Smooth muscle cell (in vitro differentiated cells): ENCODE data around the gene ESPL1. TPM values are rescaled to one million over a fixed set of nuclear protein-coding genes. Genes with fewer than 3 reads are reported as not detected.

Experiments
- DNase-seq: peaks from one replicate; lab custom pipeline; 2025; ENCODE audit not compliant: unreplicated experiment; lab: John Stamatoyannopoulos, UW
- H2AFZ ChIP-seq: fragments of 200-600 bp; sonication (generic); 2 replicates; pipeline ENCODE4 v1.6.0; 2016; ENCODE audit warnings: antibody characterized with exemption, low read depth, mild to moderate bottlenecking
- H3F3A ChIP-seq: fragments of 200-600 bp; sonication (generic); 2 replicates; pipeline ENCODE4 v1.6.0; 2017; ENCODE audit warnings: antibody characterized with exemption, low read depth
- H3K27ac ChIP-seq: fragments of 200-600 bp; sonication (generic); 2 replicates; pipeline ENCODE4 v1.5.1; 2016; ENCODE audit warnings: low read depth, mild to moderate bottlenecking
- H3K27me3 ChIP-seq: fragments of 200-600 bp; sonication (generic); 2 replicates; pipeline ENCODE4 v1.6.1; 2016; ENCODE audit warnings: low read depth, mild to moderate bottlenecking
- H3K36me3 ChIP-seq: fragments of 200-600 bp; sonication (generic); 2 replicates; pipeline ENCODE4 v1.5.1; 2016; ENCODE audit warnings: low read depth
- H3K4me1 ChIP-seq: fragments of 200-600 bp; sonication (generic); 2 replicates; pipeline ENCODE4 v1.5.1; 2016; ENCODE audit warnings: low read depth
- H3K4me2 ChIP-seq: fragments of 200-600 bp; sonication (generic); 2 replicates; pipeline ENCODE4 v1.6.0; 2016; ENCODE audit warnings: mild to moderate bottlenecking
- H3K4me3 ChIP-seq: fragments of 200-600 bp; sonication (generic); 2 replicates; pipeline ENCODE4 v1.5.1; 2016; ENCODE audit warnings: mild to moderate bottlenecking
- H3K79me2 ChIP-seq: fragments of 200-600 bp; sonication (generic); 2 replicates; pipeline ENCODE4 v1.6.0; 2016; ENCODE audit warnings: low read depth, mild to moderate bottlenecking
- H3K9ac ChIP-seq: fragments of 200-600 bp; sonication (generic); 2 replicates; pipeline ENCODE4 v1.6.0; 2016; ENCODE audit warnings: low read depth
- H3K9me3 ChIP-seq: fragments of 200-600 bp; sonication (generic); replicated peaks from 2 replicates; pipeline ENCODE4 v1.5.1; 2016; ENCODE audit warnings: low read depth
- H4K20me1 ChIP-seq: fragments of 200-600 bp; sonication (generic); 2 replicates; pipeline ENCODE4 v1.6.0; 2016; ENCODE audit warnings: low read depth
- WGBS: methylation state at CpG from one replicate; pipeline ENCODE4 v1.1.7; 2016; ENCODE audit warnings: low lambda C conversion rate; 5-methylcytosine and 5-hydroxymethylcytosine counted together
- polyA plus RNA-seq: library from polyadenylated mRNA; unstranded; fragments of >200 nt; fragmentation: Nextera tagmentation; extraction: Ambion mirVana; gene quantifications from 2 replicates; pipeline ENCODE4 v1.2.1, GENCODE V29; 2016
- total RNA-seq: library from RNA; depleted of rRNA; stranded (reverse); fragments of >200 nt; gene quantifications from 2 replicates; pipeline ENCODE4 v1.2.3, GENCODE V29; 2014
- TF ChIP-seq, protein P1 (sequence below): fragments of 200-600 bp; sonication (generic); IDR thresholded peaks from 2 replicates; pipeline ENCODE4 v1.5.1; 2017; ENCODE audit warnings: borderline replicate concordance, mild to moderate bottlenecking, antibody characterized with exemption; ENCODE audit not compliant: insufficient read depth, poor library complexity, severe bottlenecking

Gene ESPL1
- total and polyA plus RNA-seq, 2 experiments from 2014 or later = 2.0 to 3.1 TPM

GRCh38 chr12:53286448-53286847 lies 18.3 kb downstream of the ESPL1 start:
- Histone ChIP-seq H3K36me3 (no peaks in the 10 kb centered on the region), H4K20me1 (no peaks in the 10 kb centered on the region), H3K4me2 (no peak overlapping the region), H3K27me3 (no peaks in the 10 kb centered on the region), H3K9me3 (no peaks in the 10 kb centered on the region), H3F3A (no peaks in the 10 kb centered on the region), H3K79me2 (no peaks in the 10 kb centered on the region), H2AFZ (no peak overlapping the region), H3K4me3 (no peak overlapping the region), H3K9ac (no peak overlapping the region), H3K4me1 (no peaks in the 10 kb centered on the region), H3K27ac (no peak overlapping the region)
- DNase-seq = no peak
- TF ChIP-seq, protein P1, sequence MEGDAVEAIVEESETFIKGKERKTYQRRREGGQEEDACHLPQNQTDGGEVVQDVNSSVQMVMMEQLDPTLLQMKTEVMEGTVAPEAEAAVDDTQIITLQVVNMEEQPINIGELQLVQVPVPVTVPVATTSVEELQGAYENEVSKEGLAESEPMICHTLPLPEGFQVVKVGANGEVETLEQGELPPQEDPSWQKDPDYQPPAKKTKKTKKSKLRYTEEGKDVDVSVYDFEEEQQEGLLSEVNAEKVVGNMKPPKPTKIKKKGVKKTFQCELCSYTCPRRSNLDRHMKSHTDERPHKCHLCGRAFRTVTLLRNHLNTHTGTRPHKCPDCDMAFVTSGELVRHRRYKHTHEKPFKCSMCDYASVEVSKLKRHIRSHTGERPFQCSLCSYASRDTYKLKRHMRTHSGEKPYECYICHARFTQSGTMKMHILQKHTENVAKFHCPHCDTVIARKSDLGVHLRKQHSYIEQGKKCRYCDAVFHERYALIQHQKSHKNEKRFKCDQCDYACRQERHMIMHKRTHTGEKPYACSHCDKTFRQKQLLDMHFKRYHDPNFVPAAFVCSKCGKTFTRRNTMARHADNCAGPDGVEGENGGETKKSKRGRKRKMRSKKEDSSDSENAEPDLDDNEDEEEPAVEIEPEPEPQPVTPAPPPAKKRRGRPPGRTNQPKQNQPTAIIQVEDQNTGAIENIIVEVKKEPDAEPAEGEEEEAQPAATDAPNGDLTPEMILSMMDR = no peak
- 95% methylated on average over 9 of the region's 9 CpGs for WGBS

DNA sequence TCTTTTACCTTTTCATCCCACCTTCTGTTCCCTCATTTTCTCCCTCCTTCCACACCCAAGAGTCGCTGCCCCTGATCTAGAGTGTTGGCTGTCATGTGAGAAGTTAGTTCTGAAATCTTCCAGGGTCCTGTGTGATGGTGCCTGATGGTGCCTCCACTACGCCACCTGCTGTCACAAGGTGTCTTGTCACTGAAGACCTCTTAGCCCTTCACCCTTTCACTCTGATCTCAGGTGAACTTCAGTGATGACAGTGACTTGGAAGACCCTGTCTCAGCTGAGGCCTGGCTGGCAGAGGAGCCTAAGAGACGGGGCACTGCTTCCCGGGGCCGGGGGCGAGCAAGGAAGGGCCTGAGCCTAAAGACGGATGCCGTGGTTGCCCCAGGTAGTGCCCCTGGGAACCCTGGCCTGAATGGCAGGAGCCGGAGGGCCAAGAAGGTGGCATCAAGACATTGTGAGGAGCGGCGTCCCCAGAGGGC lies 19.7 kb downstream of the ESPL1 start:
- H3K4me1 ChIP-seq = no peaks in the 10 kb centered on the region
- peak; percentile 4 for DNase-seq
- H4K20me1 ChIP-seq = no peaks in the 10 kb centered on the region
- TF ChIP-seq, protein P1 = peak; percentile 60
- no peaks in the 10 kb centered on the region for H3K9me3 ChIP-seq
- H3K9ac ChIP-seq = no peak overlapping the region
- no peak overlapping the region for H2AFZ ChIP-seq
- 90% methylated on average over 11 of the region's 11 CpGs for WGBS
- no peak overlapping the region for H3K4me3 ChIP-seq
- H3K27ac ChIP-seq = no peak overlapping the region
- H3K27me3 ChIP-seq = no peaks in the 10 kb centered on the region
- H3K36me3 ChIP-seq = no peaks in the 10 kb centered on the region
- H3K4me2 ChIP-seq = no peak overlapping the region
- H3F3A ChIP-seq = no peaks in the 10 kb centered on the region
- H3K79me2 ChIP-seq = no peaks in the 10 kb centered on the region

GRCh38 chr12:53288322-53288721 lies 20.2 kb downstream of the ESPL1 start:
- H3K27ac ChIP-seq = no peak overlapping the region

DNA sequence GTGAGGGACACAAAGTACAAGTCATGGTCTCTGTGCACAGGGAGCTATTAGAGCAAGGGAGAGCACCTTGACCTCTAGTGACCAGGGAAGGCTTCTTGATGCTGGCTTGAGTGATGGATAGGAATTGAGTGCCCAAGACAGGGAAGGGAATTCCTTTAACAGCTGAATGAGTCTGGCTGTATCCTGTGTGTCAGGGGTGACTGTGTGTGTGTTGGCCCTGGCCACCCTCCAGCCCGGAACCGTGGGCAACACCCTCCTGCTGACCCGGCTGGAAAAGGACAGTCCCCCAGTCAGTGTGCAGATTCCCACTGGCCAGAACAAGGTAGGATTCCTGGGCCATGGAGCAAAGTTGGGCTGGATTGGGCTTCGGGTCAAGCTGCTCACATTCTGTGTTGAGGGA lies 21.8 kb downstream of the ESPL1 start:
- no peaks in the 10 kb centered on the region for H3K79me2 ChIP-seq
- no peaks in the 10 kb centered on the region for H3K9me3 ChIP-seq
- H3K4me3 ChIP-seq = no peak overlapping the region
- H3K4me2 ChIP-seq = no peak overlapping the region
- peaks cover 7% of the 10 kb centered on the region for H3F3A ChIP-seq
- H3K27me3 ChIP-seq = no peaks in the 10 kb centered on the region
- no peaks in the 10 kb centered on the region for H3K36me3 ChIP-seq
- H3K4me1 ChIP-seq = no peaks in the 10 kb centered on the region
- no peaks in the 10 kb centered on the region for H4K20me1 ChIP-seq
- DNase-seq = no peak
- H2AFZ ChIP-seq = no peak overlapping the region
- TF ChIP-seq, protein P1 = no peak
- H3K27ac ChIP-seq = no peak overlapping the region
- H3K9ac ChIP-seq = no peak overlapping the region
- WGBS = 98% methylated on average over 4 of the region's 4 CpGs

More at GRCh38 chr12:53288322-53288721, 20.2 kb downstream of the ESPL1 start:
- H3K27me3 ChIP-seq = no peaks in the 10 kb centered on the region
- no peaks in the 10 kb centered on the region for H3K9me3 ChIP-seq
- TF ChIP-seq, protein P1 = no peak
- H3K36me3 ChIP-seq = no peaks in the 10 kb centered on the region
- H4K20me1 ChIP-seq = no peaks in the 10 kb centered on the region
- no peaks in the 10 kb centered on the region for H3K4me1 ChIP-seq
- no peak overlapping the region for H2AFZ ChIP-seq
- H3F3A ChIP-seq = no peaks in the 10 kb centered on the region
- H3K9ac ChIP-seq = no peak overlapping the region
- H3K79me2 ChIP-seq = no peaks in the 10 kb centered on the region
- H3K4me2 ChIP-seq = no peak overlapping the region
- no peak overlapping the region for H3K4me3 ChIP-seq
- DNase-seq = no peak
- 96% methylated on average over 6 of the region's 6 CpGs for WGBS
